Peyer's patch (tissue), 4 donors: ENCODE data around the gene LRRC37A2. TPM values are rescaled to one million over a fixed set of nuclear protein-coding genes. Genes with fewer than 3 reads are reported as not detected.
"Not testable (repeated sequence)": the region's sequence is repeated elsewhere in the genome, so short reads cannot be mapped to it uniquely, and the experiment has no call there.

Experiments
- DNase-seq, 3 donors: peaks; one replicate each; pipeline ENCODE4 v3.0.0-alpha.2; 2017 to 2019
- H3K27ac ChIP-seq, 4 donors: fragments of 200-600 bp; sonication (generic); one replicate each; pipeline ENCODE4 v1.5.1; 2016 to 2019
- H3K27me3 ChIP-seq, 2 donors: fragments of 200-600 bp; sonication (generic); one replicate each; pipeline ENCODE4 v1.5.1; 2019
- H3K36me3 ChIP-seq, 3 donors: fragments of 200-600 bp; sonication (generic); one replicate each; pipeline ENCODE4 v1.5.1; 2016 to 2019
- H3K4me1 ChIP-seq, 4 donors: fragments of 200-600 bp; sonication (generic); one replicate each; pipeline ENCODE4 v1.5.1; 2016 to 2019
- H3K4me3 ChIP-seq, 4 donors: fragments of 200-600 bp; sonication (generic); 1 replicate in 3 of 4; 2 replicates in 1 of 4; pipeline ENCODE4 v1.5.1; 2016 to 2019; ENCODE audit warnings: mild to moderate bottlenecking in 1 of 4
- H3K9me3 ChIP-seq, 4 donors: fragments of 200-600 bp; sonication (generic); one replicate each; pipeline ENCODE4 v1.5.1; 2016 to 2019; ENCODE audit warnings: mild to moderate bottlenecking in 1 of 4
- small RNA-seq, 2 donors: library from RNA; depleted of rRNA; stranded (forward); fragments of <200 nt; gene quantifications; one replicate each; pipeline ENCODE3, GENCODE V24; 2016
- total RNA-seq, 4 donors: library from RNA; depleted of rRNA; stranded (reverse); fragments of >200 nt; gene quantifications; one replicate each; pipeline ENCODE4 v1.1.0, GENCODE V29; 2016

The LRRC37A2 gene
- total RNA-seq, 4 donors from 2014 or later, result 17.5 to 48.7 (median 23.5) TPM

DNA sequence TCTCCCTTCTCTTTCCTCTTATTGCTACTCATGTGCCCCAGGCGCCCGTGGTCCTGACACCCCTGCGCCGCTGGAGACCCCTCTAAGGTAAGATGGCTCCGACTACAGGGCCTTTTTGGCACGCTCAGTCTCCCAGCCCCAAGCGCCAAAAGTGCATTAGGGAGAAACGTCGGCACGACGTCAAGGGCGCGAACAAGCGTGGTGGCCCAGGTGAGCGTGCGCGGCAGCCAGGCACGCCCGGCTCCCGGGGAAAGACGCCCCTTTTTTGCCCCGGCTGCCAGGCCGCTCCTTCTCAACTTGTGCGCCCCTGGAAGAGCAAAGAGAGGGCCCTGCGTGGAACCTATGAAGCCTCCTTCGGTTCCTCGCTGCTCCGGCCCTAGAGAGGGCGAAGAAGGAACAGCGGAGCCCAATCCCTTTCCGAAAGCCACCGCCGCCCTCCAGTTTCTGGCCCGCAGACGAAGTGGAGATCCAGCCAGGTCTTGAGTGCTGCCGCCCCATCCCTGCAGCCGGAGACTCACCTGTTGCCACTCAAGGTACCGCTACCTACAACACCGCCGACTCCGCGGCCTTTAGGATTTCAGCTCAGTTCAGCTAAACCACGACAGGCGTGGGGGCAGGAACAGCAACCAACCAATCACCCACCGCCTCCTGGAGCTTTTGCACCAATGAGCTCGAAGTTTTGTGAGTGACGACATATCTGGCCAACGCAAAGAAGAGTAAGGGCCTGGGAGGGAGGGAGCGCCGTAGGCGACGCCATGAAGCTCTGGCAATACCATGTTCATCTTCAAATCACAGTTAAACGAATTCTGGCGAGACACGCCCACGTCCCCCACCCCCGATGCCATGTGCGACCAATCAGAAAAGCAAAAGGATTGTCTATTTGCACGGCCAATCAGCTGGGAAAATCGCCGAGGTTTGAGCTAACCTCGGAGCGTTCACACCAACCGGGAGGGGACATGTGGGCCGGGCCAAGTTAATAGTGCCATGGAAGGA is 67.1 kb downstream of the LRRC37A2 start, which contains the start of gene ARL17A:
Gene ARL17A (minus strand): TSS at position 609 of the 993 bp plus-strand sequence. CDS start 3,369 bp downstream, outside the sequence.
- H3K36me3 ChIP-seq, H3K4me1 ChIP-seq, H3K9me3 ChIP-seq, H3K27me3 ChIP-seq: not testable (repeated sequence)
- DNase-seq, result peak in 2 of 3 donors; percentile 79 to 94
- Histone ChIP-seq H3K27ac (peak within 1 kb of the TSS in 3 of 4 donors; percentile 40 to 57 (median 52)), H3K4me3 (peak within 1 kb of the TSS in 3 of 4 donors; percentile 22 to 36 (median 30))

DNA sequence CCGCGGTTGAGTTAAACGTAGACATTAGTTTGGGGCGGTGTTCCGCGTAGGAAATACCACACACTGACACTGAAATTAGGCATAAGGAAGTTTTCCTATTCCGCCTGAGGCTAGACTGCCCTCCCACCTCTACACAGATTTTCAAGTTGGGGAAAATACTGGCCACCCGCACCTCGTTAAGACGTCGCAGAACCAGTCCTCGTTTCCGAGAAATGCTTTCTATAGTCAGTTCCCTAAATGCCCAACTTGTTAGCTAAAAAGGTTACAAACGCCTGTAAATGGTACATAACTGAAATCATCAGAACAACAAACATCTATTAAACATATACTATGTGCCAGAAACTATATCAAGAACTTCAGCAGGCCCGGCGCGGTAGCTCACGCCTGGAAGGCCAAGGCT is 67.8 kb downstream of the LRRC37A2 start:
- not testable (repeated sequence) for H3K36me3 ChIP-seq, DNase-seq, H3K9me3 ChIP-seq, H3K4me1 ChIP-seq, H3K27me3 ChIP-seq
- H3K4me3 ChIP-seq, result peak overlapping the region in 3 of 4 donors; percentile 22 to 36 (median 30)
- peak overlapping the region in 3 of 4 donors; percentile 40 to 57 (median 52) for H3K27ac ChIP-seq

DNA sequence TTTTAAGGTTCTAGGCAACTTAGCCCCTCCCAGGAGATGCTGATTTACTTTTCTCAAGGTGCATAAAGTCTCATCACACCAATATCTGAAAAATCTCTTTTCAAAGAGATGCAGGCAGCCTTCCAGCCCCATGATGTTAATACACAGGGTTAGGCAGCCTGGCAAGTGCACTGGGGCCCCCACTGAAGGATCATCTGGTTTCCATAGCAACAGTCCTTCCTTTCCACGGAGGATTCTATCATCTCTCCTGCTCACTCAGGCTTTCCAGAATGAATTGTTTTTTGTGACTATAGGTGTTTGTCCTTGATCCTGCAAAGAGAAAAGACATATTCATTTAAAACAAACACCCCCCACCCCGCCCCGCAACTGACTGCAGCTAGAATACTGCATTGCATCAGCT is 73.2 kb downstream of the LRRC37A2 start:
- not testable (repeated sequence) for H3K27ac ChIP-seq, H3K4me1 ChIP-seq, H3K9me3 ChIP-seq, H3K4me3 ChIP-seq, H3K27me3 ChIP-seq, H3K36me3 ChIP-seq, DNase-seq

DNA sequence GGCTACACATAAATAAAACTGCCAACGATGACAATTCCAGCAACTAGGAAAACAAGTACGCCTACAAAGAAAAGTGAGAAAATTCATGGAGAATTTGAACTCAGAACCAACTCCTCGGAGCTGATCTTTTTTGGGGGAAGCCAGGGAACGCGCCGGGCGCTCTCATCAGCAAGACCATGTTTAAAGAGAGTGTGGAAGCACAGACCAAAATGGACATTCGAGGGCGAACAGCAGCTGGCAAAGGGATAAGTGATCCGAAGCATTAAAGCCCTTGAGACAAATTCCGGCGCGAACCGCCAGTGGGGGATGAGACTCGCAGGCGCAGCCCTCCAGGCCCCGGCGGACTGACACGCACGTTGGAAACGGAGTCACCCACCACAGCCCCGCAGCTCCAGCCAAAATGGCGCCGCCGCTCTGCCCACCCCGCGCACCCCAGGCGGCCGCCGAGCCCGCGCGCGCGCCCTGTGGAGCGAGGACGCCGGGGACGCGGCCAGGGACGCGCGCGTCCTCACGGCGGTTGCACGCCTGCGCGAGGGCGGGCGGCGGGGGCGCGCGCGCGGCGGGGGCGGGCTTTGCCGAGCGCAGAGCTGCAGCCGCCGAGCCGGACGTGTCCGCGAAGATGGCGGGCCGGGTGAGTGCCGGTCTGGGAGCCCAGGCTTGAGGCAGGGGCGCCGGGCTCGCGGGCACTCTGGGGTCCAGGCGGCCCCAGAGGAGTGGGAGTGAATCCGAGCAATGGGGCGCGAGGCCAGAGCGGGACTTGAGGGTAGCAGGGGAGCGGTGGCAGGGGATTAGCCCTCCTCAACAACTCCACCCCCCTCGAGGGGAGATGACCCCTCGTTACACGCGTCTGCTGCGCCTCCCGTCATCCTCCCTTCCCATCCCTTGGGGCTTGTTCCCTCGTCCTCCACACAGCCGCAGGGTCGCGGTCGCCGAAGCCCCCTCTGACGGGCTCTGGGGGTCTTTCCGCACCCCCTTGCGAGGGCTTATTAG is 78.2 kb downstream of the LRRC37A2 start, which contains the start of gene NSF:
Gene NSF (plus strand): TSS at position 513 of the 990 bp plus-strand sequence. CDS start 107 bp downstream, at position 620.
- H3K27ac ChIP-seq, H3K4me3 ChIP-seq, DNase-seq, H3K9me3 ChIP-seq, H3K36me3 ChIP-seq, H3K27me3 ChIP-seq, H3K4me1 ChIP-seq: not testable (repeated sequence)

DNA sequence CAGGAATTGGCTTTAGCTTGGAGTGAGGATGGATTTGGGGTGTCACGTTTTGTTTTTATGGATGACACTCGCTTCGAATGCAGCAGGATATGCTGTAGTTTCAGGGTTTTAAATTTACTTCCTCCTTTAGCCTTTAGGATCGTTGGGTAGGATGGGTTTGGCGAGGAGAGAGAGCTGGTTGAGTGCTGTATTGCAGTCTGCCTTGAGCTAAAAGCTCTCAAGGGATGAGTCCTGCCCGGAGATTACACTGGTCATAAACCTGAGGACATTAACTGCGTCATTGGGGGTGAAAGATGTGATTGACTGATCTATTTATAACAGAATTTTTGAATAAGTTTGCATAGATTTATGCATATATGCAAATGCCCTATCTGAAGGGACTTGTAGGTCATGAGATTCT is 79.1 kb downstream of the LRRC37A2 start:
- not testable (repeated sequence) for H3K4me3 ChIP-seq, H3K27ac ChIP-seq, DNase-seq, H3K9me3 ChIP-seq, H3K27me3 ChIP-seq, H3K36me3 ChIP-seq, H3K4me1 ChIP-seq

DNA sequence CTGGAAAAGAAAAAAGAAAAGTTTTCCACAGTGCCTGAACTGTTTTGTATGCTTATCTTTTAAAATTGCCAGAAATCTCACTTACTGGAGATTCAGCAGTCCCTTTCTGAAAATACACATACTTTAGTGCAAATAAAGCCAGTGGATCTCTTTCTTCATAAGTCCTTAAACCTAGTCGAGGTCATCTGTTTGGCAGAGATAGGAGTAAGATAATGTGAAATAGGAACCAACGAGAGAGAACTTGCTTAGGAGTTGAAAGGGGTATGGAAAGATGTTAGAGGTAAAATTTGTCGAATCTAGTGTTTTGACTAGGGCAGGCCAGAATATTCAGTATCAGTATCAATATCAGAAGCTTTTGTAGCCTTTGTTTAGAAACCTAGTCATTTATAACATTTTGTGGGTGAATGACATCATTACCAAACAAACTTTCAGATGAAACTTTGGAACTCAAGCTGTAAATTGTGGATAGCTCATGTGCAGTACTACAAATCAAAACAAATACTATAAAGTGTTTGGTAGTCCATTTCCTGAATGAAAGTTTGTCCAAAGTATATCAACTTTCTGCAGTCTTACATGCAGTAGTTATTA is 86.2 kb downstream of the LRRC37A2 start:
- not testable (repeated sequence) for DNase-seq, H3K27me3 ChIP-seq, H3K4me1 ChIP-seq, H3K36me3 ChIP-seq, H3K9me3 ChIP-seq, H3K4me3 ChIP-seq, H3K27ac ChIP-seq

DNA sequence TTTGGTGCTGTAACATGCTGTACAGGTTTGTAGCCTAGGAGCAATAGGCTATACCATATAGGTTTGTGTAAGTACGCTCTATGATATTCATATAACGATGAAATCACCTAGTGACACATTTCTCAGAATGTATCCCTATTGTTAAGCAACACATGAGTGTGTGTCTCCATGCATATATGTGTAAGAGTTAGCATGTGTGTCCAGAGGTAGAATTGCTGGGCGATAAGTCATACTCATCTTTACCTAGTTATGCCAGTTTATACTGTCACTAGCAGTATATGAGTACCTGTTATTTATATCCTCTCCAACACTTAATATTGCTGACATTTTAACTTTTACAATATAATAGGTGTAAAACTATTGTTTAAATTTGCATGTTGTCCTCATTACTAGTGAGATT is 88.5 kb downstream of the LRRC37A2 start:
- H3K4me3 ChIP-seq, H3K27me3 ChIP-seq, H3K9me3 ChIP-seq, H3K4me1 ChIP-seq, H3K27ac ChIP-seq, DNase-seq, H3K36me3 ChIP-seq: not testable (repeated sequence)

DNA sequence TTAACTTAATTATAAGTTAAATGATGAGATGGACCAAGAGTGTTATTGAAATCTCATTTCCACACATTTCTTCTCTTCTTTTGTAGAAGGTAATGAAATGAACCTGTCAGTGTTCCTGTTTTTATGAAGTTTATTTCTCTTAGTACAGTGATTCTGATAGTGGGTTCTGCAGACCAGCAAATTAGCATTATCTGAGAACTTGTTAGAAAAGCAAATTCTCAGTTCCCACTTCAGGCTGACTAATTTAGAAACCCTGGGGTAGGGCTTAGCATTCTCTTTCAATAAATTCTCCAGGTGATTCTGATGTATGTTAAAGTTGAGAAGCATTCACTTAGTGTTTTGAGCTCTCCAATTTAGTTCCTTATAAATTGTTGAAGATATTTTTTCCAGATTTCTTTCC is 90.9 kb downstream of the LRRC37A2 start:
- H3K27ac ChIP-seq, H3K36me3 ChIP-seq, DNase-seq, H3K4me3 ChIP-seq, H3K27me3 ChIP-seq, H3K4me1 ChIP-seq, H3K9me3 ChIP-seq: not testable (repeated sequence)

Small RNA genes within 50 kb of the gene (small RNA-seq; reads per million reads assigned to genes)
- 0 reads per million in 2 donors for gene RN7SL199P

Other genes starting within 250 kb of the LRRC37A2 start
- 10 to 100 TPM in 1 of 4 donors, 1 to 10 TPM in 3; 1.8 to 23.9 (median 3.2) TPM for gene LRRC37A, start 217.3 kb upstream of the LRRC37A2 start, total RNA-seq
- 10 to 100 TPM in 2 of 4 donors, 1 to 10 TPM in 2; 2.5 to 20.1 (median 8.2) TPM for gene ARL17B, start 150.7 kb upstream of the LRRC37A2 start, total RNA-seq
- 10 to 100 TPM in 3 of 4 donors, 1 to 10 TPM in 1; 8.2 to 15.0 (median 11.5) TPM for gene ARL17A, start 67.2 kb downstream of the LRRC37A2 start, total RNA-seq
- gene NSF, start 78.2 kb downstream of the LRRC37A2 start, total RNA-seq, result 10 to 100 TPM; 24.5 to 80.0 (median 44.6) TPM